GM19468 (cell line): ENCODE measurements around the gene PEDS1.
"Not testable (repeated sequence)": the region's sequence is repeated elsewhere in the genome, so short reads cannot be mapped to it uniquely, and the experiment has no call there.

Source experiments
- ATAC-seq: cut with Tn5 transposase; IDR thresholded peaks from one replicate; pipeline ENCODE4 v1.9.1; 2021; ENCODE audit warnings: mild to moderate bottlenecking, moderate library complexity, moderate number of reproducible peaks; ENCODE audit not compliant: unreplicated experiment; ENCODE audit errors: extremely low read depth

The PEDS1 gene

GRCh38 chr20:50116368-50116999 lies 37.0 kb downstream of the PEDS1 start:
- no peak for ATAC-seq

GRCh38 chr20:50115591-50116367 lies 37.7 kb downstream of the PEDS1 start:
- peak; percentile 79 for ATAC-seq

- ATAC-seq = no peak
Measured at GRCh38 chr20:50115041-50115512, 38.4 kb downstream of the PEDS1 start.

- ATAC-seq = no peak
Measured at GRCh38 chr20:50113420-50114224, 39.9 kb downstream of the PEDS1 start.

GRCh38 chr20:50112512-50113419 lies 40.8 kb downstream of the PEDS1 start, which contains the start of gene UBE2V1:
TSS of gene UBE2V1 (minus strand) at chr20:50113150. CDS start at chr20:50113128, 22 bp downstream.
- no peak for ATAC-seq

- ATAC-seq = no peak
Measured at GRCh38 chr20:50111829-50112495, 41.6 kb downstream of the PEDS1 start.

- ATAC-seq = no peak
Measured at GRCh38 chr20:50111120-50111828, 42.2 kb downstream of the PEDS1 start.

- ATAC-seq = no peak
Measured at GRCh38 chr20:50110141-50111047, 43.1 kb downstream of the PEDS1 start.

- ATAC-seq = no peak
Measured at GRCh38 chr20:50108556-50109235, 44.8 kb downstream of the PEDS1 start.

GRCh38 chr20:50107796-50108331 lies 45.7 kb downstream of the PEDS1 start:
- no peak for ATAC-seq

GRCh38 chr20:50107086-50107660 lies 46.4 kb downstream of the PEDS1 start:
- no peak for ATAC-seq

- ATAC-seq = not testable (repeated sequence)
Measured at GRCh38 chr20:50106669-50107068, 46.9 kb downstream of the PEDS1 start.
